ENCODE data around the gene CHST8.

CHST8 gene

DNA sequence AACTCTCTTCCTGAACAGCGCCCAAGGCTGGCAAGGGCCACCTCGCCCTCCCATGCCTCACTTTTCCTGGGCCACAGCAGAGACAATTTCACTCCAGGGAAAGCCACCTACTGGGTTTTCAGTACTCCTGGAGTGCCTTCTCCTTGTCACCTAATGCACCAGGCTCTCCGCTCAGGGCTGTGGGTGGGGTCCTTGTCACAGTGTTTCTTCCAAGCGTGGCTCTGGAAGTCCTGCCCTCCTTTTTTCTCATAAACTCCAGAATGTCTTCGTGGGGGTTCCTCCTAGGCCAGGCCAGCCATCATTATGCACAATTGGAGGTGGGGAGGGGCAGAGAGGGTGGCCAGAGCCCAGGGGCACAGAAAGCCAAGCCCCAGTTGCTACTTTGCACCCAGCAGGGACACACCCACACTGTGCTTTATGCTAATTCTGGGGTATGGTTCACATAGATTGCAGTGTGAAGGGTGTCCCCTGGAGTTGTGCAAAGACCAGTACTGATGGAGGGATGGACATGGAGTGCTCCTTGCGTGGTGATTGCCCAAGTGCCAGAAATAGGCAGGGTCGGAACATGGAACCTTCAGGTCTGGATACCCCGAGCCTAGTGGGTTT, 78.8 kb downstream of the CHST8 start:
- Histone ChIP-seq H3K27me3 (replicated peaks; ENCODE audit: control insufficient read depth, insufficient read depth, low read length, poor library complexity, severe bottlenecking) (no peaks in the 10 kb centered on the region), H3K4me1 (ENCODE audit: control insufficient read depth, insufficient read depth, low read length, poor library complexity, severe bottlenecking) (no peaks in the 10 kb centered on the region), H3K9me3 (ENCODE audit: control insufficient read depth, low read length) (no peaks in the 10 kb centered on the region), H3K4me3 (ENCODE audit: insufficient read depth, low read depth, low read length, poor library complexity, severe bottlenecking) (no peak overlapping the region), H3K27ac (ENCODE audit: insufficient read depth, low read length, poor library complexity, severe bottlenecking) (no peak overlapping the region), H3K36me3 (ENCODE audit: control insufficient read depth, insufficient read depth, low read length) (no peaks in the 10 kb centered on the region)
- DNase-seq, result no peak

GRCh38 chr19:33701565-33701964, 79.8 kb downstream of the CHST8 start:
- Histone ChIP-seq H3K4me3 (ENCODE audit: insufficient read depth, low read depth, low read length, poor library complexity, severe bottlenecking) (no peak overlapping the region), H3K27ac (ENCODE audit: insufficient read depth, low read length, poor library complexity, severe bottlenecking) (no peak overlapping the region), H3K4me1 (ENCODE audit: control insufficient read depth, insufficient read depth, low read length, poor library complexity, severe bottlenecking) (no peaks in the 10 kb centered on the region), H3K36me3 (ENCODE audit: control insufficient read depth, insufficient read depth, low read length) (no peaks in the 10 kb centered on the region), H3K27me3 (replicated peaks; ENCODE audit: control insufficient read depth, insufficient read depth, low read length, poor library complexity, severe bottlenecking) (no peaks in the 10 kb centered on the region), H3K9me3 (ENCODE audit: control insufficient read depth, low read length) (no peaks in the 10 kb centered on the region)
- no peak for DNase-seq

DNA sequence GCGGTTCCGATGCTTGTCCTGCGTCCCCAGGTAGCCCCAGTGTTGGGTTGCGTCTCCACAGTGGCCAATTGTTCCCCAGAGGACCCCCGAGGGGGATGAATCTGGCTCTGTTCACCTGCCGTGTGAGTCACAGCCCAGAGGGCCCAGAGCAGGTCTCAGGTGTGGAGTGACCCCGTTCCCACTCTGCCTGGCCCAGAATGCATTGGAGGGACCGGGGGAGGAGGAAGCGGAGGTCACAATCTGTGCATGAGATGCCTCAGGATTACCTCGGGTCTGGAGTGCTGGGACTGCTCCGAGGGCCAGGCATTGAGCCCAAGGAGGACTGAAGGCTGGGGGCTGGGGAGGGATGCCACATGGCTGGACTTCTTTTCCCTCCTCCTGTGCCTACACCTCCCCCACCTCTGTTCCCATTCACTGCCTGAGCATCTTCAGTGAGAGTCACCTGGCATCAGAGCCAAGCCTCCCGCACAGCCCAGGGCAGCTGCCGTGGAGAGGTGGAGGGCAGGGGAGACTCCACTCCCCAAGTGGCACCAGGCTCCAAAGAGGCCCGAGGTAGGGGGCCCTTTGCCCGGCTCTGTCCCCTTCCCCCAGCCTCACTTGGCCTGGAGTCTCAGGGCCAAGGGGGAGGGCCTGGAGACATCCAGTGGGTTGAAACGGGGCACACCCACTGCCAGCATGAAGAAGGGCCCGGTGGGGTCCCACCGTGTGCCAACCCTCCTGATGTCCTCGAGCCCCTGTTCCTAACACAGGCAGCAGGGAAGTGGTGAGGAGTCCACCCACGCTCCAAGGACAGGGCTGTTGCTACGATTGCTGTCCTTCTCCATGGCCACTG, 81.1 kb downstream of the CHST8 start:
- no peaks in the 10 kb centered on the region for H3K9me3 ChIP-seq (ENCODE audit: control insufficient read depth, low read length)
- DNase-seq, result no peak
- no peaks in the 10 kb centered on the region for H3K36me3 ChIP-seq (ENCODE audit: control insufficient read depth, insufficient read depth, low read length)
- no peak overlapping the region for H3K27ac ChIP-seq (ENCODE audit: insufficient read depth, low read length, poor library complexity, severe bottlenecking)
- no peaks in the 10 kb centered on the region for H3K4me1 ChIP-seq (ENCODE audit: control insufficient read depth, insufficient read depth, low read length, poor library complexity, severe bottlenecking)
- H3K27me3 ChIP-seq (replicated peaks; ENCODE audit: control insufficient read depth, insufficient read depth, low read length, poor library complexity, severe bottlenecking), result no peaks in the 10 kb centered on the region
- H3K4me3 ChIP-seq (ENCODE audit: insufficient read depth, low read depth, low read length, poor library complexity, severe bottlenecking), result no peak overlapping the region

- H3K4me3 ChIP-seq (ENCODE audit: insufficient read depth, low read depth, low read length, poor library complexity, severe bottlenecking), result no peak overlapping the region
- H3K27ac ChIP-seq (ENCODE audit: insufficient read depth, low read length, poor library complexity, severe bottlenecking), result no peak overlapping the region
- no peak for DNase-seq
- no peaks in the 10 kb centered on the region for H3K4me1 ChIP-seq (ENCODE audit: control insufficient read depth, insufficient read depth, low read length, poor library complexity, severe bottlenecking)
- no peaks in the 10 kb centered on the region for H3K9me3 ChIP-seq (ENCODE audit: control insufficient read depth, low read length)
- no peaks in the 10 kb centered on the region for H3K27me3 ChIP-seq (replicated peaks; ENCODE audit: control insufficient read depth, insufficient read depth, low read length, poor library complexity, severe bottlenecking)
- no peaks in the 10 kb centered on the region for H3K36me3 ChIP-seq (ENCODE audit: control insufficient read depth, insufficient read depth, low read length)
These were observed 81.6 kb downstream of the CHST8 start for GRCh38 chr19:33703438-33703750.

- Histone ChIP-seq H3K9me3 (ENCODE audit: control insufficient read depth, low read length) (no peaks in the 10 kb centered on the region), H3K4me3 (ENCODE audit: insufficient read depth, low read depth, low read length, poor library complexity, severe bottlenecking) (no peak overlapping the region), H3K4me1 (ENCODE audit: control insufficient read depth, insufficient read depth, low read length, poor library complexity, severe bottlenecking) (no peaks in the 10 kb centered on the region), H3K27me3 (replicated peaks; ENCODE audit: control insufficient read depth, insufficient read depth, low read length, poor library complexity, severe bottlenecking) (no peaks in the 10 kb centered on the region), H3K36me3 (ENCODE audit: control insufficient read depth, insufficient read depth, low read length) (no peaks in the 10 kb centered on the region), H3K27ac (ENCODE audit: insufficient read depth, low read length, poor library complexity, severe bottlenecking) (no peak overlapping the region)
- DNase-seq, result no peak
These were observed 82.1 kb downstream of the CHST8 start for GRCh38 chr19:33703821-33704220.

DNA sequence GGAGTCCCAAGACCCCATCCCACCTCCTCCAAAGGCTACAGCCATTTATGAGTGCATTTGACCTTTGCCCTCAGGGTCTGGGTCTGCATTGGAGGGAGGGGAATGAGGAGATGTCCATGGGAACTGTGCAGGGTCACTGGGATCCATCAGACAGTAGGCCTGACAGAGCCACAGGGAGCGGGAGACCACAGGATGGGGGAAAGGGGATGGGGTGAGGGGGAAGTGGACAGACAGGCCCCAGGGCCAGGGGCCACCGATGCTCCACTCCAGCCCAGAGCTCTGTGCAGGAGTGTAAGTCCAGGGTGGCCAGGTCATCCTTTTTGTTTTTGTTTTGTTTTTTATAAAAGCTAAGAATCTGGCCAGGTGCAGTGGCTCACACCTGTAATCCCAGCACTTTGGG, 82.5 kb downstream of the CHST8 start:
- no peaks in the 10 kb centered on the region for H3K4me1 ChIP-seq (ENCODE audit: control insufficient read depth, insufficient read depth, low read length, poor library complexity, severe bottlenecking)
- no peak for DNase-seq
- no peak overlapping the region for H3K27ac ChIP-seq (ENCODE audit: insufficient read depth, low read length, poor library complexity, severe bottlenecking)
- H3K4me3 ChIP-seq (ENCODE audit: insufficient read depth, low read depth, low read length, poor library complexity, severe bottlenecking), result no peak overlapping the region
- H3K9me3 ChIP-seq (ENCODE audit: control insufficient read depth, low read length), result no peaks in the 10 kb centered on the region
- H3K27me3 ChIP-seq (replicated peaks; ENCODE audit: control insufficient read depth, insufficient read depth, low read length, poor library complexity, severe bottlenecking), result no peaks in the 10 kb centered on the region
- H3K36me3 ChIP-seq (ENCODE audit: control insufficient read depth, insufficient read depth, low read length), result no peaks in the 10 kb centered on the region

DNA sequence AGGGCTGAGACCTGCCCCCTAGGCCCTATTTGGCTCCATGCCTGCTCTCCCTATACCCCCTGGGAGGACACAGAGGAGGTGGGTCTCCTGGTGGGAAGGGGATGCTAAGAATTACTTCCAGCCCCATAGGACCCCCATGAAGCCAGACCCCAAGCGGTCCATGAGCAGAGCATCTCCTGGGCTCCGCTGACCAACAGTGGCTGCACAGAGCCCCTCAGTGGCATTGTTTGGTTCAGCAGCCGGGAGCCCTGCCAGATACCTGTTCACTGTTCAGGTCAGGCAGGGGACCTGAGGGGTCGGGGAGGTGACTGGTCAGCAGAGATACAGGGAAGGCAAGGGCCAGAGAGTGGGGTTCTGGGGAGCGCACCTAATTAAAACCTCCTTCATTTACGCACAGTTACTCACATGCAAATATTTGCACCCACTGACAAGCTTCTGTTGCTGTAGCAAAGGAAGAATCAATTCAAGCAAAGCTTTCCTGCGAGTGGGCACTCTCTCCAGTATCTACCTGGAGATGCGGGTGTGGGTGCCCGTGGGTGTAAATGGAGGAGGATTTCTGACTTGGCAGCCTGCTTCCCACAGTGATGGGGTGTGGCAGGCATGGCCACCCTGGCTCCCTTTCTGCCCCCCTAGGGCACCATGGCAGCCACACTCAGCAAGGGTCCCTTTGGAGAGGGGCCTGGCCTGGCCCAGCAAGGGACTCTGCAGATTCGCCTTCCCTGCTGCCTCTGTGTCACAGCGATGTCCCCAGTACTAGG, 83.5 kb downstream of the CHST8 start:
- no peak overlapping the region for H3K27ac ChIP-seq (ENCODE audit: insufficient read depth, low read length, poor library complexity, severe bottlenecking)
- no peaks in the 10 kb centered on the region for H3K27me3 ChIP-seq (replicated peaks; ENCODE audit: control insufficient read depth, insufficient read depth, low read length, poor library complexity, severe bottlenecking)
- no peaks in the 10 kb centered on the region for H3K9me3 ChIP-seq (ENCODE audit: control insufficient read depth, low read length)
- H3K4me3 ChIP-seq (ENCODE audit: insufficient read depth, low read depth, low read length, poor library complexity, severe bottlenecking), result no peak overlapping the region
- H3K36me3 ChIP-seq (ENCODE audit: control insufficient read depth, insufficient read depth, low read length), result no peaks in the 10 kb centered on the region
- H3K4me1 ChIP-seq (ENCODE audit: control insufficient read depth, insufficient read depth, low read length, poor library complexity, severe bottlenecking), result no peaks in the 10 kb centered on the region
- no peak for DNase-seq

DNA sequence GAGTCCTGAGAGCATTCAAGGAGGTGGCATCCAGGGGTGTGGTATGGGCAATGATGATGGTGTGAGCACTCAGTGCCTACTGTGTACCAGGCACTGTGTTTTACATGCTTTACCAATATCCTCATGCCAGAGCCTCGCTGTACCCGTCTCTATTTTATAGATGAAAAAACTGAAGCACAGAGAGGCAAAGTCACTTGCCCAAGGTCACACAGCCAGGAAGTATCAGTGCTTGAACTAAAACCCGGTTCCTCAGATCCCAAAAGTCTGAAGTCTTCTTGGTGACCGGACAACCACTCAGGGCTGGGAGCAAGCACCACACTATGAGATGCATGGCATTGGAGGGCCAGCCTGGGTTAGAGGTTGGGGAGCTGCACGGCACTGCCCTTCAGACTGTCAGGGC, 84.1 kb downstream of the CHST8 start:
- H3K9me3 ChIP-seq (ENCODE audit: control insufficient read depth, low read length), result no peaks in the 10 kb centered on the region
- no peak overlapping the region for H3K4me3 ChIP-seq (ENCODE audit: insufficient read depth, low read depth, low read length, poor library complexity, severe bottlenecking)
- no peak overlapping the region for H3K27ac ChIP-seq (ENCODE audit: insufficient read depth, low read length, poor library complexity, severe bottlenecking)
- H3K4me1 ChIP-seq (ENCODE audit: control insufficient read depth, insufficient read depth, low read length, poor library complexity, severe bottlenecking), result no peaks in the 10 kb centered on the region
- H3K27me3 ChIP-seq (replicated peaks; ENCODE audit: control insufficient read depth, insufficient read depth, low read length, poor library complexity, severe bottlenecking), result no peaks in the 10 kb centered on the region
- no peak for DNase-seq
- no peaks in the 10 kb centered on the region for H3K36me3 ChIP-seq (ENCODE audit: control insufficient read depth, insufficient read depth, low read length)

GRCh38 chr19:33706631-33707030, 84.9 kb downstream of the CHST8 start:
- no peak for DNase-seq
- no peaks in the 10 kb centered on the region for H3K9me3 ChIP-seq (ENCODE audit: control insufficient read depth, low read length)
- no peaks in the 10 kb centered on the region for H3K36me3 ChIP-seq (ENCODE audit: control insufficient read depth, insufficient read depth, low read length)
- H3K27ac ChIP-seq (ENCODE audit: insufficient read depth, low read length, poor library complexity, severe bottlenecking), result no peak overlapping the region
- H3K27me3 ChIP-seq (replicated peaks; ENCODE audit: control insufficient read depth, insufficient read depth, low read length, poor library complexity, severe bottlenecking), result no peaks in the 10 kb centered on the region
- no peaks in the 10 kb centered on the region for H3K4me1 ChIP-seq (ENCODE audit: control insufficient read depth, insufficient read depth, low read length, poor library complexity, severe bottlenecking)
- no peak overlapping the region for H3K4me3 ChIP-seq (ENCODE audit: insufficient read depth, low read depth, low read length, poor library complexity, severe bottlenecking)

DNA sequence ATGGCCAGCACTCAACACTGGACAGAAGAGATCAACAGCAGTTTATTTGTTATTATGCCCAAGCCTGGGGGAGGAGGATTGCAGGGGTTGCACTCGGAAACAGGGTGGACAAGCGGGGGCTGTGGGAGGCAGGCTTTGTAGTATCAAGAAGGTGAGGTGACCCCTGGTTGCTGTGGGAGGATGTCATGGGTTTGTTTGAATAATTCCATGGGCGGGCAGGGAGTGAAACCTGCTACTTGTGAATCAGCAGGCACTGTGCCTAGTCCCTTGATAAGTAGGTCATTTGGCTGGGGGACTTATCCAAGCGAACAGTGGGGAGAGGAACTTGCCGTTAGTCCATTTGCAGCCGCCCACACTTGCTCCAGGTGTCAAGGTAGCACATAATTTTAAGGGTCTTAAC, 90.5 kb downstream of the CHST8 start:
- no peak for DNase-seq
- no peak overlapping the region for H3K4me3 ChIP-seq (ENCODE audit: insufficient read depth, low read depth, low read length, poor library complexity, severe bottlenecking)
- no peaks in the 10 kb centered on the region for H3K27me3 ChIP-seq (replicated peaks; ENCODE audit: control insufficient read depth, insufficient read depth, low read length, poor library complexity, severe bottlenecking)
- H3K4me1 ChIP-seq (ENCODE audit: control insufficient read depth, insufficient read depth, low read length, poor library complexity, severe bottlenecking), result no peaks in the 10 kb centered on the region
- H3K36me3 ChIP-seq (ENCODE audit: control insufficient read depth, insufficient read depth, low read length), result no peaks in the 10 kb centered on the region
- no peaks in the 10 kb centered on the region for H3K9me3 ChIP-seq (ENCODE audit: control insufficient read depth, low read length)
- H3K27ac ChIP-seq (ENCODE audit: insufficient read depth, low read length, poor library complexity, severe bottlenecking), result no peak overlapping the region
